IMR-90 (cell line): ENCODE measurements around the gene XRN1. TPM values are rescaled to one million over a fixed set of nuclear protein-coding genes. Genes with fewer than 3 reads are reported as not detected.

Experiments used
- ATAC-seq: fragments of 200-7000 bp; cut with Tn5 transposase; 2 replicates; pipeline ENCODE4 v1.9.1; 2020; ENCODE audit warnings: low read depth, mild to moderate bottlenecking, moderate library complexity
- BruUV-seq: library from RNA; stranded (reverse); fragments of 400-500 nt; replicated peaks from 2 replicates; lab custom pipeline; 2021; lab: Mats Ljungman, UMichigan
- CTCF ChIA-PET: fragments of 300-600 bp; formaldehyde crosslinking; extraction: SDS; loops from one replicate; lab custom pipeline; 2021; ENCODE audit warnings: antibody characterized with exemption; lab: Yijun Ruan, JAX
- POLR2A ChIA-PET: fragments of 300-600 bp; sonication (Branson Sonifier 250); formaldehyde crosslinking; loops from one replicate; lab custom pipeline; 2022; ENCODE audit warnings: antibody characterized with exemption; ENCODE audit not compliant: unreplicated experiment; lab: Charles Lee
- DNase-seq: peaks from one replicate; pipeline ENCODE4 v3.0.0; 2013
- H2AFZ ChIP-seq: replicated peaks from 2 replicates; pipeline ENCODE3; 2013; ENCODE audit warnings: low read length, mild to moderate bottlenecking; ENCODE audit not compliant: poor library complexity
- H2AK5ac ChIP-seq: 2 replicates; pipeline ENCODE4 v1.6.1; 2013; ENCODE audit warnings: low read depth, low read length, inconsistent platforms
- H2AK9ac ChIP-seq: replicated peaks from 2 replicates; pipeline ENCODE3; 2013; ENCODE audit warnings: mild to moderate bottlenecking, low read depth, low read length, moderate library complexity; ENCODE audit not compliant: poor library complexity
- H2BK120ac ChIP-seq: 2 replicates; pipeline ENCODE4 v1.6.1; 2013; ENCODE audit warnings: low read depth, low read length, inconsistent platforms
- H2BK15ac ChIP-seq: 3 replicates; pipeline ENCODE4 v1.6.1; 2013; ENCODE audit warnings: low read depth, low read length, inconsistent platforms
- H2BK20ac ChIP-seq: 2 replicates; pipeline ENCODE4 v1.6.1; 2013; ENCODE audit warnings: low read depth, mild to moderate bottlenecking, inconsistent platforms, low read length, moderate library complexity
- H2BK5ac ChIP-seq: 2 replicates; pipeline ENCODE4 v1.6.1; 2013; ENCODE audit warnings: mild to moderate bottlenecking, low read depth, low read length, inconsistent platforms; ENCODE audit not compliant: poor library complexity, severe bottlenecking
- H3K14ac ChIP-seq: replicated peaks from 2 replicates; pipeline ENCODE4 v1.6.1; 2013; ENCODE audit warnings: low read depth, low read length, inconsistent platforms
- H3K18ac ChIP-seq: 2 replicates; pipeline ENCODE4 v1.6.1; 2013; ENCODE audit warnings: low read depth, low read length, control low read depth
- H3K23ac ChIP-seq: 2 replicates; pipeline ENCODE4 v1.6.1; 2013; ENCODE audit warnings: low read depth, low read length, inconsistent platforms
- H3K27ac ChIP-seq: 2 replicates; pipeline ENCODE4 v1.5.1; 2013; ENCODE audit warnings: mild to moderate bottlenecking, control low read depth, low read length; ENCODE audit not compliant: insufficient read depth
- H3K27me3 ChIP-seq: 2 replicates; pipeline ENCODE4 v1.6.1; 2013; ENCODE audit warnings: low read length; ENCODE audit not compliant: control insufficient read depth, insufficient read depth
- H3K36me3 ChIP-seq: 2 replicates; pipeline ENCODE4 v1.6.1; 2013; ENCODE audit warnings: low read length, mixed read lengths; ENCODE audit not compliant: control insufficient read depth, insufficient read depth
- H3K4ac ChIP-seq: 2 replicates; pipeline ENCODE4 v1.6.1; 2013; ENCODE audit warnings: low read depth, low read length, inconsistent platforms
- H3K4me1 ChIP-seq: 2 replicates; pipeline ENCODE4 v1.6.1; 2013; ENCODE audit warnings: low read length, mixed read lengths; ENCODE audit not compliant: control insufficient read depth, insufficient read depth
- H3K4me2 ChIP-seq: 2 replicates; pipeline ENCODE4 v1.6.1; 2013; ENCODE audit warnings: low read depth, mild to moderate bottlenecking, control low read depth, low read length, moderate library complexity
- H3K4me3 ChIP-seq: 2 replicates; pipeline ENCODE4 v1.5.1; 2013; ENCODE audit warnings: low read depth, mild to moderate bottlenecking, control low read depth, low read length, moderate library complexity; ENCODE audit not compliant: insufficient read depth
- H3K56ac ChIP-seq: 2 replicates; pipeline ENCODE4 v1.6.1; 2013; ENCODE audit warnings: low read length, inconsistent platforms; ENCODE audit not compliant: insufficient read depth; ENCODE audit errors: extremely low read depth
- H3K79me1 ChIP-seq, 2 experiments: 2 replicates each; pipeline ENCODE4 v1.6.1; 2013; ENCODE audit warnings: low read length in 2 of 2, inconsistent platforms in 1 of 2, low read depth in 1 of 2
- H3K9ac ChIP-seq: 2 replicates; pipeline ENCODE4 v1.6.1; 2013; ENCODE audit warnings: low read depth, low read length, control low read depth
- H3K9me1 ChIP-seq: 2 replicates; pipeline ENCODE4 v1.6.1; 2013; ENCODE audit warnings: low read length, inconsistent platforms; ENCODE audit not compliant: insufficient read depth
- H3K9me3 ChIP-seq: 2 replicates; pipeline ENCODE4 v1.6.1; 2013; ENCODE audit warnings: low read length; ENCODE audit not compliant: control insufficient read depth, insufficient read depth
- H4K20me1 ChIP-seq: 2 replicates; pipeline ENCODE4 v1.6.1; 2013; ENCODE audit warnings: low read length, inconsistent platforms; ENCODE audit not compliant: insufficient read depth
- H4K5ac ChIP-seq: 2 replicates; pipeline ENCODE4 v1.6.1; 2013; ENCODE audit warnings: mild to moderate bottlenecking, low read depth, low read length, control low read depth
- H4K8ac ChIP-seq, 2 experiments: 2 replicates each; pipeline ENCODE4 v1.6.1; 2013; ENCODE audit warnings: low read depth in 2 of 2, low read length in 2 of 2, control low read depth in 1 of 2, inconsistent platforms in 1 of 2
- H4K91ac ChIP-seq: 2 replicates; pipeline ENCODE4 v1.6.1; 2013; ENCODE audit warnings: low read depth, low read length, inconsistent platforms; ENCODE audit not compliant: insufficient read depth
- BHLHE40 ChIP-seq: fragments of 150-350 bp; IDR thresholded peaks from 2 replicates; pipeline ENCODE4 v1.6.1; 2016; ENCODE audit warnings: mild to moderate bottlenecking, low read depth, low read length
- CTCF ChIP-seq: conservative IDR thresholded peaks from 2 replicates; pipeline ENCODE4 v1.5.1; 2012; ENCODE audit warnings: mild to moderate bottlenecking, low read depth, low read length, improper control_type of control experiment
- ELK1 ChIP-seq: fragments of 150-350 bp; IDR thresholded peaks from 2 replicates; pipeline ENCODE4 v1.6.1; 2016; ENCODE audit warnings: low read depth, mild to moderate bottlenecking, low read length, moderate library complexity, borderline replicate concordance
- FOS ChIP-seq: fragments of 150-350 bp; IDR thresholded peaks from 2 replicates; pipeline ENCODE4 v1.6.1; 2016; ENCODE audit warnings: low read depth, low read length
- MAFK ChIP-seq: IDR thresholded peaks from 2 replicates; pipeline ENCODE4 v1.6.1; 2012; ENCODE audit warnings: low read depth, low read length, improper control_type of control experiment
- MAZ ChIP-seq: IDR thresholded peaks from 2 replicates; pipeline ENCODE4 v1.6.1; 2012; ENCODE audit warnings: low read depth, mild to moderate bottlenecking, low read length, improper control_type of control experiment, moderate library complexity, borderline replicate concordance
- MXI1 ChIP-seq: IDR thresholded peaks from 2 replicates; pipeline ENCODE4 v1.6.1; 2012; ENCODE audit warnings: low read depth, mild to moderate bottlenecking, low read length, moderate library complexity, borderline replicate concordance
- NFE2L2 ChIP-seq: fragments of 150-350 bp; IDR thresholded peaks from 2 replicates; pipeline ENCODE4 v1.6.1; 2016; ENCODE audit warnings: low read depth, mild to moderate bottlenecking, low read length
- POLR2A ChIP-seq: IDR thresholded peaks from 2 replicates; pipeline ENCODE4 v1.6.1; 2012; ENCODE audit warnings: mild to moderate bottlenecking, low read depth, low read length
- RAD21 ChIP-seq: IDR thresholded peaks from 2 replicates; pipeline ENCODE4 v1.6.1; 2012; ENCODE audit warnings: low read length, improper control_type of control experiment
- RCOR1 ChIP-seq: IDR thresholded peaks from 2 replicates; pipeline ENCODE4 v1.6.1; 2012; ENCODE audit warnings: mild to moderate bottlenecking, low read length, improper control_type of control experiment; ENCODE audit not compliant: insufficient replicate concordance
- RFX5 ChIP-seq: IDR thresholded peaks from 2 replicates; pipeline ENCODE4 v1.8.0; 2012; ENCODE audit warnings: low read depth, mild to moderate bottlenecking, low read length, moderate library complexity
- SMC3 ChIP-seq: fragments of 150-350 bp; IDR thresholded peaks from 2 replicates; pipeline ENCODE4 v1.6.1; 2016; ENCODE audit warnings: low read depth, mild to moderate bottlenecking, antibody characterized with exemption, low read length, moderate library complexity
- USF2 ChIP-seq: fragments of 150-350 bp; IDR thresholded peaks from 2 replicates; pipeline ENCODE4 v1.6.1; 2017; ENCODE audit warnings: mild to moderate bottlenecking, antibody characterized with exemption, low read length, low read depth
- WGBS, 2 experiments: methylation state at CpG; one replicate each; pipeline versions ENCODE4 v1.1.5 to v1.1.7; 2013; ENCODE audit warnings: missing lambda C conversion rate in 2 of 2; ENCODE audit not compliant: insufficient read length in 1 of 2; ENCODE audit errors: extremely low coverage in 2 of 2; 5-methylcytosine and 5-hydroxymethylcytosine counted together
- dilution Hi-C: fragments of 300-500 bp; cut with HindIII; formaldehyde crosslinking; loops from one replicate; pipeline ENCODE4 v1.14.3; 2018; ENCODE audit warnings: low sequenced_read_pairs; ENCODE audit not compliant: unreplicated experiment
- in situ Hi-C: fragments of 300-500 bp; cut with MboI; formaldehyde crosslinking; loops from 3 replicates; pipeline ENCODE4 v1.14.3; 2019; ENCODE audit warnings: low sequenced_read_pairs, inconsistent platforms, mixed read lengths
- intact Hi-C: fragments of 100-400 bp; cut with micrococcal nuclease; formaldehyde crosslinking; loops from 2 replicates; pipeline ENCODE4 v1.10.0; 2022
- polyA plus RNA-seq, 3 experiments: library from polyadenylated mRNA; depleted of rRNA; stranded (reverse); fragments of >200 nt; gene quantifications; 2 replicates each; pipeline ENCODE4 v1.2.3, GENCODE V29; 2012; ENCODE audit warnings: low replicate concordance in 1 of 3
- total RNA-seq: library from RNA; depleted of rRNA; stranded (reverse); fragments of >200 nt; gene quantifications from 2 replicates; pipeline ENCODE4 v1.2.3, GENCODE V29; 2012

XRN1 gene
- total and polyA plus RNA-seq, 2 of the 4 experiments (the other 2 are of a cell fraction), result 6.0 to 21.5 TPM

- Histone ChIP-seq H3K27ac (no peak overlapping the region), H3K14ac (no peak overlapping the region), H3K27me3 (no peaks in the 10 kb centered on the region), H3K4me2 (no peak overlapping the region), H3K9me3 (no peaks in the 10 kb centered on the region), H4K20me1 (no peaks in the 10 kb centered on the region), H3K9ac (no peak overlapping the region), H4K8ac (no peak overlapping the region), H3K4me3 (no peak overlapping the region), H3K18ac (no peak overlapping the region), H2BK20ac (no peak overlapping the region), H3K36me3 (no peaks in the 10 kb centered on the region), H3K23ac (no peak overlapping the region), H3K56ac (no peak overlapping the region), H4K5ac (no peak overlapping the region), H2BK15ac (no peak overlapping the region), H3K4ac (no peak overlapping the region), H2AK9ac (no peak overlapping the region), H2AFZ (peak overlapping the region; percentile 11), H2AK5ac (no peak overlapping the region), H3K4me1 (peaks cover 7% of the 10 kb centered on the region; the same call in 1 of the 2 replicates), H2BK120ac (no peak overlapping the region), H3K79me1 (no peaks in the 10 kb centered on the region), H2BK5ac (no peak overlapping the region), H4K91ac (no peak overlapping the region), H3K9me1 (peaks cover 7% of the 10 kb centered on the region)
- TF ChIP-seq BHLHE40 (no peak), RFX5 (no peak), MAZ (no peak), CTCF (peak; percentile 80), RAD21 (peak; percentile 93), POLR2A (no peak), SMC3 (peak; percentile 87), MAFK (no peak), MXI1 (peak; percentile 93; the same call in 1 of the 2 replicates), FOS (no peak), ELK1 (no peak), RCOR1 (no peak), NFE2L2 (no peak), USF2 (peak; percentile 53; the same call in 1 of the 2 replicates)
- ChIA-PET CTCF (interaction anchor here (0.7 to 2.3 kb wide), 8 partner anchors 98 to 160 kb away, joined by 3 to 6 read pairs (median 4); no protein-coding TSS in a partner anchor), POLR2A (no interaction called here)
- no TSS peak for BruUV-seq
- intact Hi-C loops (loop anchor here (1.0 to 5.0 kb wide), 6 partner anchors 53 to 538 kb away; partner anchors contain the start of gene GK5), dilution Hi-C loops (no loop called here), in situ Hi-C loops (loop anchor here (5.0 kb wide), 1 partner anchor 153 kb away; no protein-coding TSS in a partner anchor)
- ATAC-seq, result peak; percentile 73
- WGBS, 2 experiments, result 0% methylated on average over 2 of the region's 5 CpGs; no CpG with 5 or more reads in 1 of the 2 experiments
- DNase-seq, result peak; percentile 80
Measured at GRCh38 chr3:142279965-142280590, 167.8 kb downstream of the XRN1 start.
